Measurements from ENCODE around the gene ARHGAP42.

- TF ChIP-seq CTCF (IDR thresholded peaks at IDR 0.05; ENCODE audit: low read depth, low read length, missing input control) (no peak), RAD21 (IDR thresholded peaks at IDR 0.05) (no peak), SP1 (IDR thresholded peaks at IDR 0.05) (no peak), JUND (IDR thresholded peaks at IDR 0.05) (no peak), YY1 (IDR thresholded peaks at IDR 0.05) (no peak), RXRA (IDR thresholded peaks at IDR 0.05) (no peak)
- TF ChIP-seq, protein P1, sequence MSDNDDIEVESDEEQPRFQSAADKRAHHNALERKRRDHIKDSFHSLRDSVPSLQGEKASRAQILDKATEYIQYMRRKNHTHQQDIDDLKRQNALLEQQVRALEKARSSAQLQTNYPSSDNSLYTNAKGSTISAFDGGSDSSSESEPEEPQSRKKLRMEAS (IDR thresholded peaks at IDR 0.05) = no peak
- TF ChIP-seq, protein P2, sequence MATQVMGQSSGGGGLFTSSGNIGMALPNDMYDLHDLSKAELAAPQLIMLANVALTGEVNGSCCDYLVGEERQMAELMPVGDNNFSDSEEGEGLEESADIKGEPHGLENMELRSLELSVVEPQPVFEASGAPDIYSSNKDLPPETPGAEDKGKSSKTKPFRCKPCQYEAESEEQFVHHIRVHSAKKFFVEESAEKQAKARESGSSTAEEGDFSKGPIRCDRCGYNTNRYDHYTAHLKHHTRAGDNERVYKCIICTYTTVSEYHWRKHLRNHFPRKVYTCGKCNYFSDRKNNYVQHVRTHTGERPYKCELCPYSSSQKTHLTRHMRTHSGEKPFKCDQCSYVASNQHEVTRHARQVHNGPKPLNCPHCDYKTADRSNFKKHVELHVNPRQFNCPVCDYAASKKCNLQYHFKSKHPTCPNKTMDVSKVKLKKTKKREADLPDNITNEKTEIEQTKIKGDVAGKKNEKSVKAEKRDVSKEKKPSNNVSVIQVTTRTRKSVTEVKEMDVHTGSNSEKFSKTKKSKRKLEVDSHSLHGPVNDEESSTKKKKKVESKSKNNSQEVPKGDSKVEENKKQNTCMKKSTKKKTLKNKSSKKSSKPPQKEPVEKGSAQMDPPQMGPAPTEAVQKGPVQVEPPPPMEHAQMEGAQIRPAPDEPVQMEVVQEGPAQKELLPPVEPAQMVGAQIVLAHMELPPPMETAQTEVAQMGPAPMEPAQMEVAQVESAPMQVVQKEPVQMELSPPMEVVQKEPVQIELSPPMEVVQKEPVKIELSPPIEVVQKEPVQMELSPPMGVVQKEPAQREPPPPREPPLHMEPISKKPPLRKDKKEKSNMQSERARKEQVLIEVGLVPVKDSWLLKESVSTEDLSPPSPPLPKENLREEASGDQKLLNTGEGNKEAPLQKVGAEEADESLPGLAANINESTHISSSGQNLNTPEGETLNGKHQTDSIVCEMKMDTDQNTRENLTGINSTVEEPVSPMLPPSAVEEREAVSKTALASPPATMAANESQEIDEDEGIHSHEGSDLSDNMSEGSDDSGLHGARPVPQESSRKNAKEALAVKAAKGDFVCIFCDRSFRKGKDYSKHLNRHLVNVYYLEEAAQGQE (IDR thresholded peaks at IDR 0.05) = no peak
These were observed 22.3 kb downstream of the ARHGAP42 start for GRCh38 chr11:100709233-100709957.

Measured in liver (tissue), 3 donors.